Osteocyte (in vitro differentiated cells): ENCODE measurements around the gene ACTL8. TPM values are rescaled to one million over a fixed set of nuclear protein-coding genes. Genes with fewer than 3 reads are reported as not detected.

Source experiments
- DNase-seq: peaks from one replicate; pipeline ENCODE4 v3.0.0; 2021; ENCODE audit warnings: mixed read lengths; ENCODE audit not compliant: unreplicated experiment; ENCODE audit errors: extremely low spot score
- H3K27ac Mint-ChIP-seq: one replicate; pipeline ENCODE4 v1.8.0; 2021; ENCODE audit warnings: mild to moderate bottlenecking, mixed read lengths; ENCODE audit not compliant: unreplicated experiment
- H3K27me3 Mint-ChIP-seq: one replicate; pipeline ENCODE4 v1.8.0; 2021; ENCODE audit warnings: mixed read lengths; ENCODE audit not compliant: unreplicated experiment
- H3K36me3 Mint-ChIP-seq: one replicate; pipeline ENCODE4 v1.8.0; 2021; ENCODE audit warnings: mixed read lengths; ENCODE audit not compliant: unreplicated experiment
- H3K4me1 Mint-ChIP-seq: one replicate; pipeline ENCODE4 v1.8.0; 2021; ENCODE audit warnings: mixed read lengths; ENCODE audit not compliant: unreplicated experiment
- H3K4me3 Mint-ChIP-seq: one replicate; pipeline ENCODE4 v1.8.0; 2021; ENCODE audit warnings: mild to moderate bottlenecking, moderate library complexity, mixed read lengths; ENCODE audit not compliant: unreplicated experiment
- H3K9me3 Mint-ChIP-seq: one replicate; pipeline ENCODE4 v1.8.0; 2021; ENCODE audit warnings: mixed read lengths; ENCODE audit not compliant: unreplicated experiment
- CTCF ChIP-seq: fragments of 200-600 bp; sonication (generic); IDR thresholded peaks from 2 replicates; pipeline ENCODE4 v1.5.0; 2021; ENCODE audit warnings: antibody characterized with exemption, mild to moderate bottlenecking, moderate library complexity
- total RNA-seq: library from RNA; stranded (reverse); gene quantifications from 2 replicates; pipeline ENCODE4 v1.2.1, GENCODE V29; 2021

Gene ACTL8
- total RNA-seq, 1 donor from 2014 or later, result not detected

- Mint-ChIP-seq H3K36me3 (no peaks in the 10 kb centered on the region), H3K4me1 (no peaks in the 10 kb centered on the region), H3K4me3 (no peak overlapping the region), H3K27ac (no peak overlapping the region), H3K27me3 (peaks cover 4% of the 10 kb centered on the region), H3K9me3 (no peaks in the 10 kb centered on the region)
- no peak for TF ChIP-seq CTCF
- DNase-seq, result no peak
These were observed 16.1 kb upstream of the ACTL8 start for GRCh38 chr1:17739050-17739449.

- H3K27ac Mint-ChIP-seq, result no peak overlapping the region
- H3K27me3 Mint-ChIP-seq, result peaks cover 14% of the 10 kb centered on the region
- no peak for TF ChIP-seq CTCF
- no peaks in the 10 kb centered on the region for H3K4me1 Mint-ChIP-seq
- no peaks in the 10 kb centered on the region for H3K36me3 Mint-ChIP-seq
- no peak overlapping the region for H3K4me3 Mint-ChIP-seq
- no peaks in the 10 kb centered on the region for H3K9me3 Mint-ChIP-seq
- DNase-seq, result no peak
These were observed 14.1 kb upstream of the ACTL8 start for GRCh38 chr1:17741052-17741451.

GRCh38 chr1:17742583-17742982, 12.6 kb upstream of the ACTL8 start:
- H3K27me3 Mint-ChIP-seq, result peaks cover 14% of the 10 kb centered on the region
- no peaks in the 10 kb centered on the region for H3K9me3 Mint-ChIP-seq
- no peak for TF ChIP-seq CTCF
- H3K4me3 Mint-ChIP-seq, result no peak overlapping the region
- H3K36me3 Mint-ChIP-seq, result no peaks in the 10 kb centered on the region
- no peaks in the 10 kb centered on the region for H3K4me1 Mint-ChIP-seq
- DNase-seq, result no peak
- no peak overlapping the region for H3K27ac Mint-ChIP-seq

- no peak for DNase-seq
- TF ChIP-seq CTCF, result no peak
- no peaks in the 10 kb centered on the region for H3K4me1 Mint-ChIP-seq
- H3K27me3 Mint-ChIP-seq, result peaks cover 14% of the 10 kb centered on the region
- H3K4me3 Mint-ChIP-seq, result no peak overlapping the region
- no peaks in the 10 kb centered on the region for H3K9me3 Mint-ChIP-seq
- H3K27ac Mint-ChIP-seq, result no peak overlapping the region
- H3K36me3 Mint-ChIP-seq, result no peaks in the 10 kb centered on the region
These were observed 12.0 kb upstream of the ACTL8 start for GRCh38 chr1:17743008-17743647.

GRCh38 chr1:17743925-17744324, 11.2 kb upstream of the ACTL8 start:
- no peak for TF ChIP-seq CTCF
- Mint-ChIP-seq H3K27me3 (peaks cover 14% of the 10 kb centered on the region), H3K9me3 (no peaks in the 10 kb centered on the region), H3K4me3 (no peak overlapping the region), H3K4me1 (no peaks in the 10 kb centered on the region), H3K36me3 (no peaks in the 10 kb centered on the region), H3K27ac (no peak overlapping the region)
- no peak for DNase-seq
